Loucy (cell line): ENCODE measurements around the gene SLC29A3.
A peak's percentile ranks its signal among the peaks of the same experiment; 100 is the strongest.

Source experiments
- H2AFZ ChIP-seq: fragments of 200-600 bp; sonication (generic); 2 replicates; pipeline ENCODE4 v1.6.0; 2016; ENCODE audit warnings: antibody characterized with exemption, mild to moderate bottlenecking, low read length, moderate library complexity
- H3F3A ChIP-seq: fragments of 200-600 bp; 2 replicates; pipeline ENCODE4 v1.6.0; 2016; ENCODE audit warnings: antibody characterized with exemption, low read depth, mild to moderate bottlenecking
- H3K27me3 ChIP-seq: fragments of 200-600 bp; sonication (generic); 2 replicates; pipeline ENCODE4 v1.6.1; 2014; ENCODE audit warnings: low read length, mild to moderate bottlenecking; ENCODE audit not compliant: insufficient read depth, poor library complexity, severe bottlenecking
- H3K36me3 ChIP-seq: fragments of 200-600 bp; sonication (generic); 2 replicates; pipeline ENCODE4 v1.6.1; 2016; ENCODE audit warnings: low read length; ENCODE audit not compliant: insufficient read depth
- H3K4me1 ChIP-seq: fragments of 200-600 bp; sonication (generic); 2 replicates; pipeline ENCODE4 v1.5.1; 2014; ENCODE audit warnings: low read length, mild to moderate bottlenecking; ENCODE audit not compliant: insufficient read depth, poor library complexity, severe bottlenecking
- H3K4me2 ChIP-seq: fragments of 200-600 bp; sonication (generic); 2 replicates; pipeline ENCODE4 v1.6.0; 2014; ENCODE audit warnings: antibody characterized with exemption, low read length, low read depth, mild to moderate bottlenecking; ENCODE audit not compliant: poor library complexity, severe bottlenecking
- H3K4me3 ChIP-seq: fragments of 200-600 bp; sonication (generic); 2 replicates; pipeline ENCODE4 v1.5.1; 2014; ENCODE audit warnings: low read length, mild to moderate bottlenecking, mixed read lengths; ENCODE audit not compliant: poor library complexity, severe bottlenecking
- H3K79me2 ChIP-seq: fragments of 200-600 bp; sonication (generic); 2 replicates; pipeline ENCODE4 v1.6.1; 2014; ENCODE audit warnings: low read length; ENCODE audit not compliant: insufficient read depth
- H3K9ac ChIP-seq: fragments of 200-600 bp; sonication (generic); 2 replicates; pipeline ENCODE4 v1.6.0; 2014; ENCODE audit warnings: mild to moderate bottlenecking, low read depth, low read length, moderate library complexity; ENCODE audit not compliant: poor library complexity, severe bottlenecking
- H3K9me2 ChIP-seq: fragments of 200-600 bp; sonication (generic); replicated peaks from 2 replicates; pipeline ENCODE4 v1.6.1; 2016; ENCODE audit warnings: low read depth, low read length, mixed read lengths
- H3K9me3 ChIP-seq: fragments of 200-600 bp; sonication (generic); 2 replicates; pipeline ENCODE4 v1.6.1; 2014; ENCODE audit warnings: mild to moderate bottlenecking, antibody characterized with exemption, low read length, low read depth; ENCODE audit not compliant: insufficient read depth
- H4K20me1 ChIP-seq: fragments of 200-600 bp; sonication (generic); 2 replicates; pipeline ENCODE4 v1.6.0; 2014; ENCODE audit warnings: antibody characterized with exemption, low read length, mild to moderate bottlenecking; ENCODE audit not compliant: insufficient read depth, poor library complexity, severe bottlenecking
- EZH2phosphoT487 ChIP-seq: fragments of 200-600 bp; IDR thresholded peaks from 2 replicates; pipeline ENCODE4 v1.6.1; 2018; ENCODE audit warnings: antibody characterized with exemption, mild to moderate bottlenecking, moderate library complexity, borderline replicate concordance
- TF ChIP-seq, protein P1 (sequence below): fragments of 200-600 bp; sonication (generic); conservative IDR thresholded peaks from 2 replicates; pipeline ENCODE4 v1.5.1; 2014; ENCODE audit warnings: mild to moderate bottlenecking, antibody characterized with exemption, low read length

The SLC29A3 gene

DNA sequence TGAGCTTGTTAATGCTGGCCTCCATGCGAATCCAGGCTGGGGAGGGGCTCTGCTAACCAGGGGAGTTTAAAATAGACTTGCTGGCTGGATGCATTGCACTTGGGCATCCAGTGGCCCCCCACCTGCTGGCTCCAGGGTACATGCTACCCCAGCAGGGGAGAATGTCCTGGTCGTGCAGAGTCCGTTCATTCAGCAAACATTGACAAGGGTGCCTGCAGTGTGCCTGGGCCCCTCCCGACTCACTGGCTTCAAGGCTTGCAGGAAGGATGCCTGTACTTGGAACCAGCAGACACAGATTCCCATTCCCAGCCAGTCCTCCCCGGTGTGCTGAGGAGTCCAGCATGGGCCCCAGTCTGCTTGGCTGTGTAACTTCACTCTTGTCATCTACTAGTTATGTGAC, 1.5 kb downstream of the SLC29A3 start:
- Histone ChIP-seq H4K20me1 (no peaks in the 10 kb centered on the region), H3K4me2 (peak overlapping the region; percentile 96), H3K79me2 (peaks cover 28% of the 10 kb centered on the region), H3K4me3 (peak overlapping the region; percentile 97), H3K9me3 (no peaks in the 10 kb centered on the region), H3F3A (peaks cover 9% of the 10 kb centered on the region; the same call in 1 of the 2 replicates), H2AFZ (no peak overlapping the region), H3K36me3 (0 out of 2 replicates have a peak, but pooled peaks cover 3% of the 10 kb centered on the region), H3K27me3 (no peaks in the 10 kb centered on the region), H3K4me1 (peaks cover 51% of the 10 kb centered on the region), H3K9me2 (no peaks in the 10 kb centered on the region), H3K9ac (peak overlapping the region; percentile 91)
- TF ChIP-seq, protein P1, sequence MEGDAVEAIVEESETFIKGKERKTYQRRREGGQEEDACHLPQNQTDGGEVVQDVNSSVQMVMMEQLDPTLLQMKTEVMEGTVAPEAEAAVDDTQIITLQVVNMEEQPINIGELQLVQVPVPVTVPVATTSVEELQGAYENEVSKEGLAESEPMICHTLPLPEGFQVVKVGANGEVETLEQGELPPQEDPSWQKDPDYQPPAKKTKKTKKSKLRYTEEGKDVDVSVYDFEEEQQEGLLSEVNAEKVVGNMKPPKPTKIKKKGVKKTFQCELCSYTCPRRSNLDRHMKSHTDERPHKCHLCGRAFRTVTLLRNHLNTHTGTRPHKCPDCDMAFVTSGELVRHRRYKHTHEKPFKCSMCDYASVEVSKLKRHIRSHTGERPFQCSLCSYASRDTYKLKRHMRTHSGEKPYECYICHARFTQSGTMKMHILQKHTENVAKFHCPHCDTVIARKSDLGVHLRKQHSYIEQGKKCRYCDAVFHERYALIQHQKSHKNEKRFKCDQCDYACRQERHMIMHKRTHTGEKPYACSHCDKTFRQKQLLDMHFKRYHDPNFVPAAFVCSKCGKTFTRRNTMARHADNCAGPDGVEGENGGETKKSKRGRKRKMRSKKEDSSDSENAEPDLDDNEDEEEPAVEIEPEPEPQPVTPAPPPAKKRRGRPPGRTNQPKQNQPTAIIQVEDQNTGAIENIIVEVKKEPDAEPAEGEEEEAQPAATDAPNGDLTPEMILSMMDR: no peak
- no peak for TF ChIP-seq EZH2phosphoT487

GRCh38 chr10:71321386-71321785, 2.3 kb downstream of the SLC29A3 start:
- H2AFZ ChIP-seq: no peak overlapping the region
- TF ChIP-seq, protein P1: no peak
- no peak for TF ChIP-seq EZH2phosphoT487
- H3K27me3 ChIP-seq: no peaks in the 10 kb centered on the region
- no peaks in the 10 kb centered on the region for H3K9me3 ChIP-seq
- peaks cover 28% of the 10 kb centered on the region for H3K79me2 ChIP-seq
- H3K4me1 ChIP-seq: peaks cover 44% of the 10 kb centered on the region
- H3K36me3 ChIP-seq: 0 out of 2 replicates have a peak, but pooled peaks cover 3% of the 10 kb centered on the region
- peak overlapping the region; percentile 96 for H3K4me2 ChIP-seq
- peak overlapping the region; percentile 91 for H3K9ac ChIP-seq
- peaks cover 3% of the 10 kb centered on the region; the same call in 1 of the 2 replicates for H3F3A ChIP-seq
- no peaks in the 10 kb centered on the region for H3K9me2 ChIP-seq
- H4K20me1 ChIP-seq: no peaks in the 10 kb centered on the region
- H3K4me3 ChIP-seq: no peak overlapping the region

DNA sequence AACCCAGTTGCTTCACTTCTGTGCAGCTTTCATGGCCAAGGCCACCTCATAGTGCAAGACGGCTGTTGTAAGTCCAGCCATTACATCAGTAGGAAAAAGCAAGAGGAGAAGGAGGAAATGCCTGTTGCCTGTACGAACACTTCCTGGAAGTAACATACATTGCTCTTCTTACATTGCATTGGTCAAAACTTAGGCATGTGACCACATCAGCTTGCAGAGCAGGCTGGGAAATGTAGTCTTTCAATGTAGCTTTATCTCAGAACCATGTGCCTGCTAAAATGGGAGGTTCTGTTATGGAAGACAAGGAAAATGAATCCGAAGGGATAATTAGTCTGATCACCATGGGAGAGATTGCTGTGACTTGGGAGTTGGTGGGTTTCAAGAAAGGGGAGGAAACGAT, 4.3 kb downstream of the SLC29A3 start:
- Histone ChIP-seq H3K9ac (no peak overlapping the region), H3K4me2 (peak overlapping the region; percentile 61), H3K4me1 (peaks cover 40% of the 10 kb centered on the region), H3K9me2 (no peaks in the 10 kb centered on the region), H3K36me3 (0 out of 2 replicates have a peak, but pooled peaks cover 3% of the 10 kb centered on the region), H4K20me1 (no peaks in the 10 kb centered on the region), H2AFZ (no peak overlapping the region), H3K4me3 (peak overlapping the region; percentile 40), H3K27me3 (no peaks in the 10 kb centered on the region), H3K79me2 (peaks cover 28% of the 10 kb centered on the region), H3F3A (no peaks in the 10 kb centered on the region), H3K9me3 (no peaks in the 10 kb centered on the region)
- TF ChIP-seq, protein P1: no peak
- TF ChIP-seq EZH2phosphoT487: no peak
